SK-N-SH (cell line): ENCODE measurements around the gene CCDC112. TPM values are rescaled to one million over a fixed set of nuclear protein-coding genes. Genes with fewer than 3 reads are reported as not detected.

Experiments used
- CTCF ChIA-PET: fragments of 300-600, 350-600 bp; formaldehyde crosslinking; extraction: SDS; loops from one replicate; lab custom pipeline; 2021; lab: Yijun Ruan, JAX
- POLR2A ChIA-PET: fragments of 350-600 bp; sonication (Branson Sonifier 250); formaldehyde crosslinking; extraction: SDS; loops from one replicate; lab custom pipeline; 2020; ENCODE audit warnings: antibody characterized with exemption, inconsistent platforms; lab: Yijun Ruan, JAX
- DNase-seq: peaks from one replicate; pipeline ENCODE4 v3.0.0; 2012
- H2AFZ ChIP-seq: fragments of 200-600 bp; sonication (generic); 2 replicates; pipeline ENCODE4 v1.8.1; 2016; ENCODE audit warnings: antibody characterized with exemption, mild to moderate bottlenecking, low read depth
- H3F3A ChIP-seq: fragments of 200-600 bp; sonication (generic); replicated peaks from 2 replicates; pipeline ENCODE3; 2016; ENCODE audit warnings: antibody characterized with exemption, mild to moderate bottlenecking; ENCODE audit not compliant: insufficient read depth
- H3K27ac ChIP-seq, 2 experiments: fragments of 200-500 bp in 1 of 2; fragments of 200-600 bp in 1 of 2; sonication (Bioruptor generic) in 1 of 2; sonication (generic), shearing (Covaris generic) in 1 of 2; 2 replicates each; pipeline versions ENCODE4 v1.5.1 to v1.6.1; 2014 to 2016; ENCODE audit warnings: low read depth in 2 of 2, inconsistent platforms in 1 of 2, low read length in 1 of 2, mild to moderate bottlenecking in 1 of 2, mixed read lengths in 1 of 2
- H3K27me3 ChIP-seq: fragments of 200-600 bp; sonication (generic), shearing (Covaris generic); 2 replicates; pipeline ENCODE4 v1.6.1; 2016; ENCODE audit warnings: mixed run types; ENCODE audit not compliant: insufficient read depth
- H3K36me3 ChIP-seq, 2 experiments: fragments of 200-500 bp in 1 of 2; fragments of 200-600 bp in 1 of 2; sonication (Bioruptor generic) in 1 of 2; sonication (generic) in 1 of 2; replicated peaks in 1 of 2; 2 replicates each; pipeline versions ENCODE3 to v1.5.1; 2014 to 2016; ENCODE audit warnings: low read length in 1 of 2, mild to moderate bottlenecking in 1 of 2; ENCODE audit not compliant: insufficient read depth in 2 of 2, control insufficient read depth in 1 of 2
- H3K4me1 ChIP-seq, 2 experiments: fragments of 200-500 bp in 1 of 2; fragments of 200-600 bp in 1 of 2; sonication (Bioruptor generic) in 1 of 2; sonication (generic), shearing (Covaris generic) in 1 of 2; 2 replicates each; pipeline versions ENCODE4 v1.5.1 to v1.6.1; 2014 to 2016; ENCODE audit warnings: low read depth in 1 of 2, low read length in 1 of 2, mixed run types in 1 of 2; ENCODE audit not compliant: insufficient read depth in 2 of 2, control insufficient read depth in 1 of 2
- H3K4me2 ChIP-seq: fragments of 200-600 bp; sonication (generic), shearing (Covaris generic); 2 replicates; pipeline ENCODE4 v1.6.1; 2017; ENCODE audit warnings: mixed run types
- H3K4me3 ChIP-seq, 2 experiments: fragments of 200-500 bp in 1 of 2; fragments of 200-600 bp in 1 of 2; sonication (Bioruptor generic) in 1 of 2; sonication (generic), shearing (Covaris generic) in 1 of 2; 2 replicates each; pipeline versions ENCODE4 v1.5.1 to v1.8.1; 2014 to 2016; ENCODE audit warnings: low read depth in 2 of 2, inconsistent platforms in 1 of 2, low read length in 1 of 2, mild to moderate bottlenecking in 1 of 2, mixed read lengths in 1 of 2, moderate library complexity in 1 of 2
- H3K79me2 ChIP-seq: fragments of 200-600 bp; sonication (generic); 2 replicates; pipeline ENCODE4 v1.8.1; 2017; ENCODE audit warnings: mild to moderate bottlenecking; ENCODE audit not compliant: insufficient read depth
- H3K9ac ChIP-seq: fragments of 200-600 bp; sonication (generic); 2 replicates; pipeline ENCODE4 v1.6.1; 2017; ENCODE audit warnings: mixed run types
- H3K9me2 ChIP-seq: fragments of 200-600 bp; sonication (generic); 2 replicates; pipeline ENCODE4 v1.6.1; 2017; ENCODE audit warnings: mixed run types
- H3K9me3 ChIP-seq: fragments of 200-600 bp; sonication (generic); 2 replicates; pipeline ENCODE4 v1.6.1; 2017; ENCODE audit warnings: mixed run types, mild to moderate bottlenecking, moderate library complexity
- H4K20me1 ChIP-seq: fragments of 200-600 bp; sonication (generic); 2 replicates; pipeline ENCODE4 v1.6.1; 2017; ENCODE audit warnings: mild to moderate bottlenecking, mixed run types; ENCODE audit not compliant: insufficient read depth
- CTCF ChIP-seq: fragments of 200-600 bp; sonication (generic); IDR thresholded peaks from 2 replicates; pipeline ENCODE4 v1.6.1; 2017; ENCODE audit warnings: antibody characterized with exemption, mild to moderate bottlenecking, moderate library complexity
- EZH2phosphoT487 ChIP-seq: fragments of 200-600 bp; sonication (generic); IDR thresholded peaks from 2 replicates; pipeline ENCODE4 v1.6.1; 2017; ENCODE audit warnings: low read depth, mixed run types, mild to moderate bottlenecking, antibody characterized with exemption, moderate library complexity, borderline replicate concordance
- FOXJ3 ChIP-seq: sonication (generic); formaldehyde crosslinking; IDR thresholded peaks from 2 replicates; pipeline ENCODE4 v1.5.1; 2020; ENCODE audit warnings: mild to moderate bottlenecking, missing genetic modification reagents
- MAX ChIP-seq: IDR thresholded peaks from 2 replicates; pipeline ENCODE4 v1.4.0; 2012; ENCODE audit warnings: low read depth
- REST ChIP-seq: IDR thresholded peaks from 2 replicates; pipeline ENCODE4 v1.6.1; 2012; ENCODE audit warnings: mild to moderate bottlenecking, low read depth, low read length, moderate library complexity
- RXRA ChIP-seq: IDR thresholded peaks from 2 replicates; pipeline ENCODE4 v1.4.0; 2012; ENCODE audit warnings: low read depth, mild to moderate bottlenecking, borderline replicate concordance
- TCF12 ChIP-seq: IDR thresholded peaks from 2 replicates; pipeline ENCODE4 v1.4.0; 2012
- TEAD4 ChIP-seq: IDR thresholded peaks from 2 replicates; pipeline ENCODE4 v1.4.0; 2012; ENCODE audit warnings: mild to moderate bottlenecking, borderline replicate concordance; ENCODE audit not compliant: insufficient read depth
- USF2 ChIP-seq: fragments of 150-350 bp; IDR thresholded peaks from 2 replicates; pipeline ENCODE4 v1.6.1; 2017; ENCODE audit warnings: antibody characterized with exemption, low read length, low read depth, borderline replicate concordance
- YY1 ChIP-seq: IDR thresholded peaks from 2 replicates; pipeline ENCODE4 v1.4.0; 2012; ENCODE audit warnings: low read depth, mild to moderate bottlenecking
- ZBTB33 ChIP-seq: IDR thresholded peaks from 2 replicates; pipeline ENCODE4 v1.4.0; 2012; ENCODE audit warnings: low read depth, borderline replicate concordance
- WGBS: methylation state at CpG from one replicate; pipeline ENCODE4 v1.1.6; 2017; ENCODE audit warnings: low lambda C conversion rate; 5-methylcytosine and 5-hydroxymethylcytosine counted together
- polyA plus RNA-seq, 3 experiments: library from polyadenylated mRNA; depleted of rRNA; stranded (reverse); fragments of >200 nt; gene quantifications; 2 replicates each; pipeline ENCODE4 v1.2.3, GENCODE V29; 2012

Gene CCDC112
- polyA plus RNA-seq, 1 of the 3 experiments (the other 2 are of a cell fraction) = 2.3 TPM

GRCh38 chr5:115343855-115344254 lies 47.4 kb upstream of the CCDC112 start:
- H3K4me2 ChIP-seq = no peak overlapping the region

GRCh38 chr5:115342590-115343377 lies 46.3 kb upstream of the CCDC112 start:
- DNase-seq = no peak
- H3K9ac ChIP-seq = no peak overlapping the region
- H3K27me3 ChIP-seq = no peaks in the 10 kb centered on the region
- H3F3A ChIP-seq = peaks cover 5% of the 10 kb centered on the region
- ChIA-PET CTCF (interaction anchor here (1.0 kb wide), 1 partner anchor 12 kb away, joined by 4 read pairs; no protein-coding TSS in a partner anchor), POLR2A (no interaction called here)
- H3K4me3 ChIP-seq = no peak overlapping the region
- H4K20me1 ChIP-seq = no peaks in the 10 kb centered on the region
- H3K79me2 ChIP-seq = no peaks in the 10 kb centered on the region
- no peak overlapping the region for H3K27ac ChIP-seq
- no peak overlapping the region for H3K4me2 ChIP-seq
- H3K36me3 ChIP-seq = no peaks in the 10 kb centered on the region
- H3K9me2 ChIP-seq = no peaks in the 10 kb centered on the region
- TF ChIP-seq TEAD4 (no peak), EZH2phosphoT487 (no peak), REST (no peak), FOXJ3 (CRISPR knock-in tag) (no peak), RXRA (no peak), YY1 (no peak), ZBTB33 (no peak)
- TF ChIP-seq, all 33 proteins: peak for 0
- 94% methylated on average over 6 of the region's 6 CpGs for WGBS
- Histone ChIP-seq H3K4me1 (no peaks in the 10 kb centered on the region), H2AFZ (no peak overlapping the region), H3K9me3 (no peaks in the 10 kb centered on the region)

More at GRCh38 chr5:115343855-115344254, 47.4 kb upstream of the CCDC112 start:
- H3K9ac ChIP-seq = no peak overlapping the region
- no peaks in the 10 kb centered on the region for H3K9me3 ChIP-seq
- POLR2A ChIA-PET = no interaction called here
- TF ChIP-seq TCF12 (peak; percentile 40), CTCF (no peak), USF2 (no peak), MAX (no peak)
- H3F3A ChIP-seq = peaks cover 8% of the 10 kb centered on the region
- DNase-seq = no peak
- H3K27me3 ChIP-seq = no peaks in the 10 kb centered on the region
- H3K36me3 ChIP-seq = no peaks in the 10 kb centered on the region
- H3K9me2 ChIP-seq = no peaks in the 10 kb centered on the region
- peak overlapping the region in 1 of 2 experiments; percentile 20; a peak in 2 of 4 replicates for H3K27ac ChIP-seq
- H3K4me1 ChIP-seq = peaks cover 0 to 7% of the 10 kb centered on the region in 2 experiments; a peak in 1 of 4 replicates
- 19% methylated on average over 1 of the region's 1 CpG for WGBS
- H4K20me1 ChIP-seq = no peaks in the 10 kb centered on the region
- CTCF ChIA-PET = no interaction called here
- H2AFZ ChIP-seq = no peak overlapping the region
- no peak overlapping the region for H3K4me3 ChIP-seq
- H3K79me2 ChIP-seq = no peaks in the 10 kb centered on the region
